Panc1 (cell line): ENCODE results near the gene PPP4R1.

ENCODE experiments used
- CTCF ChIP-seq: fragments of 450-650 bp; IDR thresholded peaks from 2 replicates; pipeline ENCODE4 v1.5.1; 2017; ENCODE audit warnings: mild to moderate bottlenecking
- POLR2AphosphoS5 ChIP-seq: IDR thresholded peaks from 2 replicates; pipeline ENCODE4 v1.6.1; 2012; ENCODE audit warnings: mild to moderate bottlenecking, low read depth, low read length, moderate library complexity

- TF ChIP-seq CTCF, result no peak
- TF ChIP-seq POLR2AphosphoS5, result no peak
Measured at GRCh38 chr18:9619990-9620389, 5.6 kb upstream of the PPP4R1 start.
